ENCODE measurements around the gene SLC9A3.

GRCh38 chr5:477247-477646, 47.0 kb downstream of the SLC9A3 start:
- TF ChIP-seq POLR2A (IDR thresholded peaks at IDR 0.05; ENCODE audit: low read depth) (no peak), CTCF (IDR thresholded peaks at IDR 0.05) (no peak)

Data from esophagus muscularis mucosa (tissue), 3 donors.